H7 (cell line): ENCODE measurements around the gene IGF2R. TPM values are rescaled to one million over a fixed set of nuclear protein-coding genes. Genes with fewer than 3 reads are reported as not detected.
"Not testable (repeated sequence)": the region's sequence is repeated elsewhere in the genome, so short reads cannot be mapped to it uniquely, and the experiment has no call there.

Source experiments
- DNase-seq: peaks from one replicate; pipeline ENCODE4 v3.0.0; 2012
- H3K27me3 ChIP-seq: 2 replicates; pipeline ENCODE4 v1.6.0; 2011; ENCODE audit warnings: mild to moderate bottlenecking, low read length; ENCODE audit not compliant: control insufficient read depth, insufficient read depth
- H3K36me3 ChIP-seq: replicated peaks from 2 replicates; pipeline ENCODE4 v1.5.1; 2011; ENCODE audit warnings: low read length; ENCODE audit not compliant: control insufficient read depth, insufficient read depth
- H3K4me3 ChIP-seq: 2 replicates; pipeline ENCODE4 v1.5.1; 2011; ENCODE audit warnings: low read depth, mild to moderate bottlenecking, control low read depth, low read length, moderate library complexity; ENCODE audit not compliant: insufficient read depth
- total RNA-seq: library from RNA; depleted of rRNA; stranded (reverse); fragments of >200 nt; shearing (Covaris generic); gene quantifications from 2 replicates; pipeline ENCODE4 v1.2.3, GENCODE V29; 2014

The IGF2R gene
- total RNA-seq, 1 experiment from 2014 or later: 29.4 TPM

- DNase-seq: no peak
- Histone ChIP-seq H3K4me3 (no peak overlapping the region), H3K27me3 (no peaks in the 10 kb centered on the region), H3K36me3 (peaks cover 15% of the 10 kb centered on the region)
Measured at GRCh38 chr6:160079686-160080043, 110.8 kb downstream of the IGF2R start.

- Histone ChIP-seq H3K4me3 (no peak overlapping the region), H3K36me3 (peaks cover 16% of the 10 kb centered on the region), H3K27me3 (no peaks in the 10 kb centered on the region)
- peak; percentile 10 for DNase-seq
Measured at GRCh38 chr6:160080097-160080496, 111.2 kb downstream of the IGF2R start.

GRCh38 chr6:160081398-160081797 is 112.5 kb downstream of the IGF2R start:
- no peak overlapping the region for H3K4me3 ChIP-seq
- H3K27me3 ChIP-seq: no peaks in the 10 kb centered on the region
- H3K36me3 ChIP-seq: peaks cover 16% of the 10 kb centered on the region
- DNase-seq: peak; percentile 18

GRCh38 chr6:160082627-160083026 is 113.7 kb downstream of the IGF2R start:
- H3K36me3 ChIP-seq: peaks cover 22% of the 10 kb centered on the region
- H3K4me3 ChIP-seq: no peak overlapping the region
- H3K27me3 ChIP-seq: no peaks in the 10 kb centered on the region
- DNase-seq: peak; percentile 15

GRCh38 chr6:160084198-160084776 is 115.4 kb downstream of the IGF2R start:
- Histone ChIP-seq H3K27me3 (no peaks in the 10 kb centered on the region), H3K36me3 (peaks cover 27% of the 10 kb centered on the region), H3K4me3 (no peak overlapping the region)
- DNase-seq: no peak

- H3K36me3 ChIP-seq: peaks cover 30% of the 10 kb centered on the region
- H3K4me3 ChIP-seq: no peak overlapping the region
- no peaks in the 10 kb centered on the region for H3K27me3 ChIP-seq
- no peak for DNase-seq
Measured at GRCh38 chr6:160085226-160085625, 116.3 kb downstream of the IGF2R start.

- no peak overlapping the region for H3K4me3 ChIP-seq
- no peak for DNase-seq
- H3K27me3 ChIP-seq: no peaks in the 10 kb centered on the region
- H3K36me3 ChIP-seq: peaks cover 26% of the 10 kb centered on the region
Measured at GRCh38 chr6:160085713-160086505, 117.0 kb downstream of the IGF2R start.

GRCh38 chr6:160086754-160087153 is 117.9 kb downstream of the IGF2R start:
- DNase-seq: no peak
- Histone ChIP-seq H3K27me3 (no peaks in the 10 kb centered on the region), H3K4me3 (no peak overlapping the region), H3K36me3 (peaks cover 28% of the 10 kb centered on the region)

GRCh38 chr6:160088069-160088783 is 119.3 kb downstream of the IGF2R start:
- DNase-seq: peak; percentile 88
- peaks cover 32% of the 10 kb centered on the region for H3K36me3 ChIP-seq
- no peaks in the 10 kb centered on the region for H3K27me3 ChIP-seq
- H3K4me3 ChIP-seq: no peak overlapping the region

- Histone ChIP-seq H3K27me3 (no peaks in the 10 kb centered on the region), H3K36me3 (peaks cover 35% of the 10 kb centered on the region), H3K4me3 (no peak overlapping the region)
- DNase-seq: no peak
Measured at GRCh38 chr6:160088784-160089533, 120.1 kb downstream of the IGF2R start.

- no peak for DNase-seq
- Histone ChIP-seq H3K27me3 (no peaks in the 10 kb centered on the region), H3K36me3 (peaks cover 33% of the 10 kb centered on the region), H3K4me3 (no peak overlapping the region)
Measured at GRCh38 chr6:160089534-160089897, 120.6 kb downstream of the IGF2R start.

GRCh38 chr6:160090442-160091239 is 121.8 kb downstream of the IGF2R start:
- peaks cover 31% of the 10 kb centered on the region for H3K36me3 ChIP-seq
- DNase-seq, H3K4me3 ChIP-seq, H3K27me3 ChIP-seq: not testable (repeated sequence)

- H3K27me3 ChIP-seq, DNase-seq, H3K4me3 ChIP-seq: not testable (repeated sequence)
- peaks cover 27% of the 10 kb centered on the region for H3K36me3 ChIP-seq
Measured at GRCh38 chr6:160092176-160092575, 123.3 kb downstream of the IGF2R start.

GRCh38 chr6:160092602-160093001 is 123.7 kb downstream of the IGF2R start:
- no peaks in the 10 kb centered on the region for H3K27me3 ChIP-seq
- peaks cover 25% of the 10 kb centered on the region for H3K36me3 ChIP-seq
- no peak overlapping the region for H3K4me3 ChIP-seq

More at GRCh38 chr6:160092602-160093001, 123.7 kb downstream of the IGF2R start:
- no peak for DNase-seq
